SK-N-MC (cell line): ENCODE results near the gene GCNT4.

Experiments used
- EZH2 ChIP-seq: fragments of 200-600 bp; sonication (generic); IDR thresholded peaks from one replicate; pipeline ENCODE4 v1.6.1; 2017; ENCODE audit warnings: antibody characterized with exemption
- FOXP2 ChIP-seq: optimal IDR thresholded peaks from 2 replicates; pipeline ENCODE3; 2011; ENCODE audit warnings: mild to moderate bottlenecking, moderate library complexity; ENCODE audit not compliant: insufficient read depth; ENCODE audit errors: extremely low read length, control extremely low read depth
- POLR2AphosphoS5 ChIP-seq: IDR thresholded peaks from 2 replicates; pipeline ENCODE4 v1.6.1; 2012; ENCODE audit warnings: mild to moderate bottlenecking, low read depth, low read length, borderline replicate concordance

GRCh38 chr5:75031366-75031765 lies 21.0 kb downstream of the GCNT4 start:
- TF ChIP-seq EZH2 (no peak), FOXP2 (no peak), POLR2AphosphoS5 (no peak)
